ENCODE results near the gene RNASEH2B.

The RNASEH2B gene

GRCh38 chr13:51005566-51005965 lies 96.0 kb downstream of the RNASEH2B start:
- Mint-ChIP-seq H3K27me3 (peaks cover 36% of the 10 kb centered on the region), H3K4me1 (no peaks in the 10 kb centered on the region), H3K27ac (ENCODE audit: low read depth) (no peak overlapping the region), H3K9me3 (no peaks in the 10 kb centered on the region), H3K36me3 (ENCODE audit: insufficient read depth) (no peaks in the 10 kb centered on the region), H3K4me3 (no peak overlapping the region)
- no peak for ATAC-seq (replicated peaks; ENCODE audit: extremely low read depth, poor library complexity, severe bottlenecking)
- DNase-seq (ENCODE audit: low spot score in 2 of 2) = no peak

Measured in central memory CD8-positive, alpha-beta T cell (primary cell).